KMS-11 (cell line): Measurements from ENCODE around the gene KCNQ1.
"Not testable (repeated sequence)": the region's sequence is repeated elsewhere in the genome, so short reads cannot be mapped to it uniquely, and the experiment has no call there.

Experiments used
- H2AFZ ChIP-seq: fragments of 200-600 bp; sonication (generic); 2 replicates; pipeline ENCODE4 v1.6.1; 2016; ENCODE audit warnings: antibody characterized with exemption, mixed run types, low read depth
- H3K27ac ChIP-seq: fragments of 200-600 bp; sonication (generic); 2 replicates; pipeline ENCODE4 v1.6.1; 2016; ENCODE audit warnings: mild to moderate bottlenecking, mixed run types
- H3K27me3 ChIP-seq: fragments of 200-600 bp; sonication (generic); 2 replicates; pipeline ENCODE4 v1.6.1; 2017; ENCODE audit warnings: mild to moderate bottlenecking, low read depth, mixed run types, moderate library complexity; ENCODE audit not compliant: insufficient read depth
- H3K36me3 ChIP-seq: fragments of 200-600 bp; sonication (generic); 2 replicates; pipeline ENCODE4 v1.6.1; 2017; ENCODE audit warnings: mild to moderate bottlenecking, mixed run types; ENCODE audit not compliant: insufficient read depth
- H3K4me1 ChIP-seq: fragments of 200-600 bp; sonication (generic); 2 replicates; pipeline ENCODE4 v1.6.1; 2016; ENCODE audit warnings: mild to moderate bottlenecking, low read depth, mixed run types; ENCODE audit not compliant: poor library complexity, severe bottlenecking
- H3K4me2 ChIP-seq: fragments of 200-600 bp; sonication (generic); 2 replicates; pipeline ENCODE4 v1.7.0; 2016; ENCODE audit warnings: mild to moderate bottlenecking, mixed run types
- H3K4me3 ChIP-seq: fragments of 200-600 bp; sonication (generic); IDR thresholded peaks from 2 replicates; pipeline ENCODE4 v1.6.1; 2017; ENCODE audit warnings: low read depth, low read length, mixed read lengths; ENCODE audit not compliant: insufficient read depth
- H3K79me2 ChIP-seq: fragments of 200-600 bp; sonication (generic); 2 replicates; pipeline ENCODE4 v1.6.1; 2016; ENCODE audit warnings: low read depth, mixed run types; ENCODE audit not compliant: insufficient read depth
- H3K9ac ChIP-seq: fragments of 200-600 bp; sonication (generic); 2 replicates; pipeline ENCODE4 v1.6.1; 2016; ENCODE audit warnings: mild to moderate bottlenecking, mixed run types
- H4K20me1 ChIP-seq: fragments of 200-600 bp; sonication (generic); 2 replicates; pipeline ENCODE4 v1.6.1; 2016; ENCODE audit warnings: mild to moderate bottlenecking, mixed run types; ENCODE audit not compliant: insufficient read depth
- CTCF ChIP-seq: fragments of 200-600 bp; sonication (generic); conservative IDR thresholded peaks from 2 replicates; pipeline ENCODE4 v1.6.1; 2017; ENCODE audit warnings: low read depth, mild to moderate bottlenecking, antibody characterized with exemption, low read length, moderate library complexity, mixed read lengths

KCNQ1 gene

GRCh38 chr11:2625183-2625582 lies 180.4 kb downstream of the KCNQ1 start:
- H2AFZ ChIP-seq: no peak overlapping the region
- no peak overlapping the region for H3K4me2 ChIP-seq
- H3K79me2 ChIP-seq: no peaks in the 10 kb centered on the region
- H3K36me3 ChIP-seq: no peaks in the 10 kb centered on the region; the same call in 1 of the 2 replicates
- peaks cover 14% of the 10 kb centered on the region for H3K4me1 ChIP-seq
- H3K4me3 ChIP-seq: no peak overlapping the region
- H3K27ac ChIP-seq: no peak overlapping the region
- H3K27me3 ChIP-seq: no peaks in the 10 kb centered on the region
- H3K9ac ChIP-seq: no peak overlapping the region
- TF ChIP-seq CTCF: no peak
- H4K20me1 ChIP-seq: no peaks in the 10 kb centered on the region

DNA sequence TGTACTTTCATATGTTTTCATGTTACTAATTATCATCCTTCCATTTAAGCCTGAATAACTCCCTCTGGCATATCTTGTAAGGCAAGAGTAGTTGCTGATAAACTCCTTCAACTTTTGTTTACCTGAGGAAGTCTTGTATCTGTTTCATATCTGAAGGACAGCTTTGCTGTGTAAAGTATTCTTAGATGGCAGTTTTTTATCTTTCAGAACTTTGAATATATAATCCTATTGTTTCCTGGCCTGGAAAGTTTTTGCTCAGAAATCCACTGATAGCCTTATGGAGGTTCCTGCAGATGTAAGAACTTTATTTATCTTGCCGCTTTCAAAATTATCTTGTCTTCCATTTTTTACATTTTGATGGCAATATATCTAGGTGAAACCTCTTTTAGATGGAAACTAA lies 185.9 kb downstream of the KCNQ1 start:
- no peak overlapping the region for H3K9ac ChIP-seq
- no peak overlapping the region for H2AFZ ChIP-seq
- no peaks in the 10 kb centered on the region for H3K4me1 ChIP-seq
- H4K20me1 ChIP-seq: no peaks in the 10 kb centered on the region
- H3K79me2 ChIP-seq: no peaks in the 10 kb centered on the region
- TF ChIP-seq CTCF: no peak
- H3K27me3 ChIP-seq: no peaks in the 10 kb centered on the region
- H3K36me3 ChIP-seq: no peaks in the 10 kb centered on the region
- no peak overlapping the region for H3K4me2 ChIP-seq
- H3K27ac ChIP-seq: no peak overlapping the region
- H3K4me3 ChIP-seq: no peak overlapping the region

GRCh38 chr11:2631161-2631560 lies 186.4 kb downstream of the KCNQ1 start:
- no peak overlapping the region for H3K27ac ChIP-seq
- no peaks in the 10 kb centered on the region for H3K36me3 ChIP-seq
- no peak overlapping the region for H3K9ac ChIP-seq
- no peak overlapping the region for H3K4me3 ChIP-seq
- H3K4me1 ChIP-seq: no peaks in the 10 kb centered on the region
- H2AFZ ChIP-seq: no peak overlapping the region
- H3K4me2 ChIP-seq: no peak overlapping the region
- TF ChIP-seq CTCF: no peak
- H4K20me1 ChIP-seq: no peaks in the 10 kb centered on the region
- H3K27me3 ChIP-seq: no peaks in the 10 kb centered on the region
- no peaks in the 10 kb centered on the region for H3K79me2 ChIP-seq

DNA sequence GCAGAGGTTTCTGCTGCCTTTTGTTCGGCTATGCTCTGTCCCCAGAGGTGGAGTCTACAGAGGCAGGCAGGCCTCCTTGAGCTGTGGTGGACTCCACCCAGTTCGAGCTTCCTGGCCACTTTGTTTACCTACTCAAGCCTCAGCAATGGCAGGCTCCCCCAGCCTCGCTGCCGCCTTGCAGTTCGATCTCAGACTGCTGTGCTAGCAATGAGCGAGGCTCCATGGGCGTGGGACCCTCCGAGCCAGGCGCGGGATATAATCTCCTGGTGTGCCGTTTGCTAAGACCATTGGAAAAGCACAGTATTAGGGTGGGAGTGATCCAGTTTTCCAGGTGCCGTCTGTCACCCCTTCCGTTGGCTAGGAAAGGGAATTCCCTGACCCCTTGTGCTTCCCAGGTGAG lies 195.0 kb downstream of the KCNQ1 start:
- not testable (repeated sequence) for H3K4me2 ChIP-seq, H3K9ac ChIP-seq, H3K4me3 ChIP-seq, H4K20me1 ChIP-seq, H3K36me3 ChIP-seq, H3K79me2 ChIP-seq, H2AFZ ChIP-seq, H3K4me1 ChIP-seq, H3K27me3 ChIP-seq, H3K27ac ChIP-seq

- no peak overlapping the region for H3K4me3 ChIP-seq
- H3K79me2 ChIP-seq: no peaks in the 10 kb centered on the region
- H3K9ac ChIP-seq: no peak overlapping the region
- H3K4me2 ChIP-seq: no peak overlapping the region
- no peaks in the 10 kb centered on the region for H4K20me1 ChIP-seq
- no peak for TF ChIP-seq CTCF
- no peaks in the 10 kb centered on the region for H3K27me3 ChIP-seq
- no peaks in the 10 kb centered on the region for H3K36me3 ChIP-seq
- H2AFZ ChIP-seq: no peak overlapping the region
- no peak overlapping the region for H3K27ac ChIP-seq
- no peaks in the 10 kb centered on the region for H3K4me1 ChIP-seq
Measured at GRCh38 chr11:2641623-2642022, 196.8 kb downstream of the KCNQ1 start.
